H4 (cell line): ENCODE data around the gene GPRIN1. TPM values are rescaled to one million over a fixed set of nuclear protein-coding genes. Genes with fewer than 3 reads are reported as not detected.

ENCODE experiments used
- DNase-seq: peaks from one replicate; pipeline ENCODE4 v3.0.0-alpha.2; 2015; ENCODE audit warnings: low spot score
- total RNA-seq: library from RNA; depleted of rRNA; stranded (reverse); fragments of >200 nt; shearing (Covaris generic); gene quantifications from 2 replicates; pipeline ENCODE4 v1.2.3, GENCODE V29; 2014

Gene GPRIN1
- total RNA-seq, 1 experiment from 2014 or later: 11.7 TPM

GRCh38 chr5:176643491-176644219 lies 33.7 kb upstream of the GPRIN1 start:
- no peak for DNase-seq

- no peak for DNase-seq
Observed at GRCh38 chr5:176642675-176643490, 32.9 kb upstream of the GPRIN1 start.

GRCh38 chr5:176640616-176641015 lies 30.7 kb upstream of the GPRIN1 start:
- no peak for DNase-seq

- peak; percentile 55 for DNase-seq
Observed at GRCh38 chr5:176639981-176640380, 30.0 kb upstream of the GPRIN1 start.

- no peak for DNase-seq
Observed at GRCh38 chr5:176639208-176639607, 29.3 kb upstream of the GPRIN1 start.

- DNase-seq: no peak
Observed at GRCh38 chr5:176638437-176638836, 28.5 kb upstream of the GPRIN1 start.

GRCh38 chr5:176637556-176637955 lies 27.6 kb upstream of the GPRIN1 start:
- no peak for DNase-seq

- DNase-seq: no peak
Observed at GRCh38 chr5:176636426-176636825, 26.5 kb upstream of the GPRIN1 start.

- DNase-seq: no peak
Observed at GRCh38 chr5:176633598-176633997, 23.6 kb upstream of the GPRIN1 start.

- no peak for DNase-seq
Observed at GRCh38 chr5:176632745-176633144, 22.8 kb upstream of the GPRIN1 start.

- no peak for DNase-seq
Observed at GRCh38 chr5:176631383-176632200, 21.6 kb upstream of the GPRIN1 start.

- no peak for DNase-seq
Observed at GRCh38 chr5:176630681-176631222, 20.8 kb upstream of the GPRIN1 start.

GRCh38 chr5:176629853-176630680 lies 20.1 kb upstream of the GPRIN1 start, which contains the start of the genes EIF4E1B and SNCB:
Gene EIF4E1B (plus strand): TSS chr5:176630675. CDS start chr5:176642788, 12,113 bp downstream.
Gene SNCB (minus strand): TSS chr5:176630534. CDS start chr5:176629654, 880 bp downstream.
- no peak for DNase-seq

- no peak for DNase-seq
Observed at GRCh38 chr5:176629317-176629852, 19.4 kb upstream of the GPRIN1 start.

GRCh38 chr5:176628406-176629228 lies 18.7 kb upstream of the GPRIN1 start:
- DNase-seq: no peak

- no peak for DNase-seq
Observed at GRCh38 chr5:176627582-176627981, 17.6 kb upstream of the GPRIN1 start.

- DNase-seq: no peak
Observed at GRCh38 chr5:176626876-176627236, 16.9 kb upstream of the GPRIN1 start.

- DNase-seq: no peak
Observed at GRCh38 chr5:176625966-176626875, 16.3 kb upstream of the GPRIN1 start.

- no peak for DNase-seq
Observed at GRCh38 chr5:176625512-176625911, 15.6 kb upstream of the GPRIN1 start.
